HepG2 (cell line): ENCODE data around the gene OR7G2. TPM values are rescaled to one million over a fixed set of nuclear protein-coding genes. Genes with fewer than 3 reads are reported as not detected.
"Not testable (repeated sequence)": the region's sequence is repeated elsewhere in the genome, so short reads cannot be mapped to it uniquely, and the experiment has no call there.

Experiments used
- ATAC-seq: fragments of 200-7000 bp; cut with Tn5 transposase; 3 replicates; pipeline ENCODE4 v1.9.1; 2020; ENCODE audit warnings: mild to moderate bottlenecking, moderate library complexity
- BruUV-seq: library from RNA; stranded (reverse); fragments of 400-500 nt; replicated peaks from 2 replicates; lab custom pipeline; 2021; lab: Mats Ljungman, UMichigan
- CTCF ChIA-PET: fragments of 300-600 bp; formaldehyde crosslinking; extraction: SDS; loops from one replicate; lab custom pipeline; 2021; ENCODE audit warnings: low total read pairs, inconsistent platforms, low intra/inter-chr PET ratio; lab: Yijun Ruan, JAX
- POLR2A ChIA-PET: fragments of 350-600 bp; sonication (Branson Sonifier 250); formaldehyde crosslinking; loops from one replicate; lab custom pipeline; 2020; ENCODE audit warnings: antibody characterized with exemption, inconsistent platforms; lab: Yijun Ruan, JAX
- DNase-seq: peaks from one replicate; pipeline ENCODE4 v3.0.0-alpha.2; 2015; ENCODE audit warnings: low spot score
- FAIRE-seq: peaks from 3 replicates; lab custom pipeline; 2011; peaks lifted over from hg19 to GRCh38; lab: Jason Lieb, UNC
- H2AFZ ChIP-seq: one replicate; pipeline ENCODE4 v1.6.1; 2011; ENCODE audit warnings: low read length, inconsistent platforms
- H3K27ac ChIP-seq: fragments of 300-600 bp; 3 replicates; pipeline ENCODE4 v1.8.0; 2011; ENCODE audit warnings: mixed run types, mild to moderate bottlenecking, mixed read lengths, low read length, inconsistent platforms; ENCODE audit not compliant: insufficient read depth; ENCODE audit errors: extremely low read length
- H3K27me3 ChIP-seq, 2 experiments: fragments of 200-600 bp in 1 of 2; 2 replicates in 1 of 2; 3 replicates in 1 of 2; pipeline versions ENCODE4 v1.6.0 to v1.8.0; 2011; ENCODE audit warnings: low read length in 2 of 2, mild to moderate bottlenecking in 2 of 2, moderate library complexity in 2 of 2, inconsistent platforms in 1 of 2; ENCODE audit not compliant: insufficient read depth in 2 of 2, control insufficient read depth in 1 of 2
- H3K36me3 ChIP-seq, 2 experiments: fragments of 200-600 bp in 1 of 2; replicated peaks in 1 of 2; 2 replicates in 1 of 2; 3 replicates in 1 of 2; pipeline versions ENCODE4 v1.5.1 to v1.8.0; 2011; ENCODE audit warnings: low read length in 2 of 2, inconsistent platforms in 1 of 2; ENCODE audit not compliant: insufficient read depth in 2 of 2, control insufficient read depth in 1 of 2
- H3K4me1 ChIP-seq: 2 replicates; pipeline ENCODE4 v1.5.1; 2012; ENCODE audit warnings: low read length, inconsistent platforms; ENCODE audit not compliant: insufficient read depth
- H3K4me2 ChIP-seq: 2 replicates; pipeline ENCODE4 v1.6.0; 2011; ENCODE audit warnings: low read depth, low read length, inconsistent platforms
- H3K4me3 ChIP-seq, 3 experiments: fragments of 200-600 bp in 1 of 3; sonication (generic), shearing (Covaris generic) in 1 of 3; replicated peaks in 1 of 3; 2 replicates each; pipeline ENCODE4 v1.5.1; 2011 to 2016; ENCODE audit warnings: low read length in 3 of 3, inconsistent platforms in 2 of 3, low read depth in 2 of 3, mild to moderate bottlenecking in 2 of 3, control low read depth in 1 of 3, mixed read lengths in 1 of 3; ENCODE audit not compliant: insufficient read depth in 1 of 3
- H3K79me2 ChIP-seq: one replicate; pipeline ENCODE4 v1.6.1; 2011; ENCODE audit warnings: low read length, inconsistent platforms; ENCODE audit not compliant: insufficient read depth
- H3K9ac ChIP-seq: 2 replicates; pipeline ENCODE4 v1.6.0; 2011; ENCODE audit warnings: mild to moderate bottlenecking, low read depth, low read length, inconsistent platforms; ENCODE audit not compliant: insufficient read depth
- H3K9me3 ChIP-seq: 2 replicates; pipeline ENCODE4 v1.5.1; 2012; ENCODE audit warnings: mild to moderate bottlenecking, low read length
- H4K20me1 ChIP-seq: 2 replicates; pipeline ENCODE4 v1.6.0; 2011; ENCODE audit warnings: inconsistent platforms, mild to moderate bottlenecking, low read length, moderate library complexity; ENCODE audit not compliant: insufficient read depth
- KDM3A ChIP-seq: IDR thresholded peaks from 2 replicates; pipeline ENCODE4 v1.6.1; 2018; ENCODE audit warnings: low read depth, missing compliant biosample characterization
- MTF2 ChIP-seq: sonication (generic); formaldehyde crosslinking; IDR thresholded peaks from 2 replicates; pipeline ENCODE4 v1.5.0; 2020; ENCODE audit warnings: missing genetic modification reagents, borderline replicate concordance
- ZNF768 ChIP-seq: sonication (generic); formaldehyde crosslinking; IDR thresholded peaks from 2 replicates; pipeline ENCODE4 v1.4.0; 2020; ENCODE audit warnings: missing genetic modification reagents
- WGBS: methylation state at CpG from one replicate; pipeline ENCODE4 v1.1.6; 2017; ENCODE audit warnings: low lambda C conversion rate; 5-methylcytosine and 5-hydroxymethylcytosine counted together
- in situ Hi-C: cut with HindIII; loops from 2 replicates; pipeline ENCODE4 v1.10.0; 2017; ENCODE audit warnings: low pct_unique_long_range_greater_than_20kb; ENCODE audit not compliant: extremely low pct_ligation_motif_present
- intact Hi-C: fragments of 100-400 bp; cut with micrococcal nuclease; formaldehyde crosslinking; loops from one replicate; pipeline ENCODE4 v1.10.0; 2022; ENCODE audit not compliant: unreplicated experiment
- polyA plus RNA-seq, 8 experiments: library from polyadenylated mRNA; depleted of rRNA in 3 of 8; stranded (reverse) in 7 of 8; unstranded in 1 of 8; fragments of >200 nt; fragmentation: Illumina TruSeq in 4 of 8; extraction: Trizol in 4 of 8; gene quantifications; 2 replicates each; pipeline versions ENCODE4 v1.2.1 to v1.2.3, GENCODE V29; 2011 to 2016; ENCODE audit warnings: low read depth in 4 of 8, missing spikeins in 1 of 8, mixed read lengths in 1 of 8; ENCODE audit not compliant: insufficient read depth in 1 of 8
- total RNA-seq, 5 experiments: library from RNA; depleted of rRNA; stranded (reverse); fragments of >200 nt; fragmentation: Illumina TruSeq; extraction: Trizol; gene quantifications; 2 replicates each; pipeline ENCODE4 v1.2.3, GENCODE V29; 2016; ENCODE audit warnings: low read depth in 1 of 5

Gene OR7G2
- total and polyA plus RNA-seq, 2 of the 13 experiments (the other 11 are each of a cell fraction or from before 2014, with no cell fraction given): not detected

GRCh38 chr19:9071720-9072119, 35.6 kb downstream of the OR7G2 start:
- in situ Hi-C loops, H3K9ac ChIP-seq, H3K4me2 ChIP-seq, ATAC-seq, DNase-seq, POLR2A ChIA-PET, H3K4me1 ChIP-seq, H3K9me3 ChIP-seq, H3K4me3 ChIP-seq, H3K27me3 ChIP-seq, BruUV-seq, H3K27ac ChIP-seq, CTCF ChIA-PET, intact Hi-C loops, FAIRE-seq, H4K20me1 ChIP-seq, H3K36me3 ChIP-seq, H3K79me2 ChIP-seq, H2AFZ ChIP-seq: not testable (repeated sequence)
- peak; percentile 92 for TF ChIP-seq ZNF768 (CRISPR knock-in tag)
- 64% methylated on average over 6 of the region's 6 CpGs for WGBS

GRCh38 chr19:9070066-9070465, 37.2 kb downstream of the OR7G2 start:
- ChIA-PET CTCF (no interaction called here), POLR2A (no interaction called here)
- Histone ChIP-seq H3K27me3 (no peaks in the 10 kb centered on the region), H3K4me3 (no peak overlapping the region), H4K20me1 (no peaks in the 10 kb centered on the region), H3K27ac (no peak overlapping the region), H3K36me3 (no peaks in the 10 kb centered on the region), H3K9me3 (no peaks in the 10 kb centered on the region), H3K9ac (no peak overlapping the region), H3K79me2 (no peaks in the 10 kb centered on the region), H3K4me1 (no peaks in the 10 kb centered on the region), H2AFZ (no peak overlapping the region), H3K4me2 (no peak overlapping the region)
- ATAC-seq (no peak), DNase-seq (no peak), FAIRE-seq (no peak)
- in situ Hi-C loops (no loop called here), intact Hi-C loops (no loop called here)
- TF ChIP-seq KDM3A: no peak
- no peak for TF ChIP-seq MTF2 (CRISPR knock-in tag)
- BruUV-seq: no TSS peak
- WGBS: 25% methylated on average over 5 of the region's 5 CpGs
